Measurements from ENCODE around the gene KANK4. TPM values are rescaled to one million over a fixed set of nuclear protein-coding genes. Genes with fewer than 3 reads are reported as not detected.

KANK4 gene
- polyA plus RNA-seq, 2 of the 4 experiments (the other 2 are of a cell fraction), result 0.66 to 0.81 TPM

GRCh38 chr1:62271134-62271533 is 48.1 kb downstream of the KANK4 start:
- Histone ChIP-seq H3K4me1 (0 out of 3 replicates have a peak, but pooled peaks cover 7% of the 10 kb centered on the region), H3K27ac (no peak overlapping the region), H3K4me3 (no peak overlapping the region), H3K9me3 (no peaks in the 10 kb centered on the region), H3K4me2 (peak overlapping the region; percentile 37; the same call in 2 of the 3 replicates)
- ChIA-PET POLR2A (no interaction called here), CTCF (no interaction called here)
- no peak for TF ChIP-seq RAD21 (conservative IDR thresholded peaks at IDR 0.05 in 1 of 2, IDR thresholded peaks at IDR 0.05 in 1 of 2)
- TF ChIP-seq JUNB (IDR thresholded peaks at IDR 0.05), result no peak
- no peak for TF ChIP-seq ZSCAN20 (CRISPR knock-in tag; IDR thresholded peaks at IDR 0.05)
- TF ChIP-seq SREBF2 (IDR thresholded peaks at IDR 0.05), result no peak
- TF ChIP-seq RCOR1 (IDR thresholded peaks at IDR 0.05; ENCODE audit: low read depth, low read length), result no peak
- no peak for TF ChIP-seq ZNF302 (CRISPR knock-in tag; IDR thresholded peaks at IDR 0.05)
- no peak for TF ChIP-seq CHD4 (IDR thresholded peaks at IDR 0.05; ENCODE audit: borderline replicate concordance)
- TF ChIP-seq CEBPB (IDR thresholded peaks at IDR 0.05), result no peak
- TF ChIP-seq NR3C1 (IDR thresholded peaks at IDR 0.05), result no peak
- no peak for TF ChIP-seq SMC3 (IDR thresholded peaks at IDR 0.05)
- no peak for TF ChIP-seq NPAS2 (CRISPR knock-in tag; IDR thresholded peaks at IDR 0.05; ENCODE audit: borderline replicate concordance)
- TF ChIP-seq ATOH8 (CRISPR knock-in tag; IDR thresholded peaks at IDR 0.05; ENCODE audit: low read depth), result no peak
- TF ChIP-seq CBX8 (IDR thresholded peaks at IDR 0.05), result no peak
- no peak for TF ChIP-seq EHMT2 (IDR thresholded peaks at IDR 0.05; ENCODE audit: low read depth)
- no peak for TF ChIP-seq FOSB (CRISPR knock-in tag; IDR thresholded peaks at IDR 0.05)
- no peak for TF ChIP-seq PHF8 (IDR thresholded peaks at IDR 0.05; ENCODE audit: borderline replicate concordance, low read depth)
- FAIRE-seq, result no peak
- no peak for DNase-seq (ENCODE audit: low read depth in 1 of 2, low spot score in 1 of 2)
- no peak for ATAC-seq
- 56% methylated on average over 7 of the region's 7 CpGs for WGBS (ENCODE audit: missing lambda C conversion rate)

DNA sequence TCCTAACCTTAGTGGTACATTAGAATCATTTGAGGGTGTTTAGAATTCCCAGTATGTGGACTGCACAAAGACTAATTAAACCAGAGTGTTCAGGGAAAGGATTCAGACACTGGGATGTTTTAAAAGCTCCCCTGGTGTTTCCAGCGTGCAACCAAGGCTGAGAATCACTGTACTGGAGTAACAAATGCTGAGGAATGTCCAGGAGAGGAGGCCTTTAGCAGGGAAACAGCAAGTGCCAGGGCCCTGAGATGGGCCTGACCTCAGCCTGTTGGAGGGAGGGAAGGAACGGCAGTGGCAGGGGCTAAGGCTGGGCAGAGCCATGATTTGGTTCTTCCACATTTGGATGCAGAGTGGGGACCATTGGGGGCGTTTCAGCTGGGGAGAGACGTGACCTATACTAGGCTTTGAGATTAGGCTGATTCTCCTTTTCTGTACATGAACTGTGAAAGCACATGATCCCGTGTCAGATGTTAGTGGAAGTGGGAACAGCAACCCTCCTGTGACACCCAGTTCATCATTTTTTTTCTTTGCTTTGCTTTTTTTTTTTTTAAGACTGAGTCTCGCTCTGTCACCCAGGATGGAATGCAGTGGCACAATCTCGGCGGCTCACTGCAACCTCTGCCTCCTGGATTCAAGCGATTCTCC is 49.3 kb downstream of the KANK4 start:
- 85% methylated on average over 9 of the region's 9 CpGs for WGBS (ENCODE audit: missing lambda C conversion rate)
- POLR2A ChIA-PET, result no interaction called here

GRCh38 chr1:62269439-62269838 is 49.8 kb downstream of the KANK4 start:
- no peak overlapping the region for H3K4me3 ChIP-seq
- no peak for FAIRE-seq

More for the DNA sequence above, 49.3 kb downstream of the KANK4 start:
- Histone ChIP-seq H3K4me3 (no peak overlapping the region), H3K9me3 (no peaks in the 10 kb centered on the region), H3K4me1 (0 out of 3 replicates have a peak, but pooled peaks cover 7% of the 10 kb centered on the region), H3K27ac (no peak overlapping the region), H3K4me2 (no peak overlapping the region)
- no peak for DNase-seq (ENCODE audit: low read depth in 1 of 2, low spot score in 1 of 2)
- CTCF ChIA-PET, result interaction anchor here (0.6 kb wide), 1 partner anchor 45 kb away, joined by 4 read pairs; no protein-coding TSS in a partner anchor
- no peak for ATAC-seq
- TF ChIP-seq NPAS2 (CRISPR knock-in tag; IDR thresholded peaks at IDR 0.05; ENCODE audit: borderline replicate concordance) (no peak), CHD2 (IDR thresholded peaks at IDR 0.05; ENCODE audit: low read length, partially characterized antibody) (no peak), FOXS1 (CRISPR knock-in tag; IDR thresholded peaks at IDR 0.05) (no peak), HEYL (CRISPR knock-in tag; IDR thresholded peaks at IDR 0.05) (no peak), NR3C1 (IDR thresholded peaks at IDR 0.05) (no peak), CEBPB (IDR thresholded peaks at IDR 0.05) (no peak), MAX (IDR thresholded peaks at IDR 0.05) (no peak), TP53 (CRISPR knock-in tag; IDR thresholded peaks at IDR 0.05) (no peak), EHF (CRISPR knock-in tag; IDR thresholded peaks at IDR 0.05) (no peak)
- FAIRE-seq, result no peak

More at GRCh38 chr1:62269439-62269838, 49.8 kb downstream of the KANK4 start:
- ATAC-seq, result no peak
- POLR2A ChIA-PET, result no interaction called here
- CTCF ChIA-PET, result interaction anchor here (0.6 kb wide), 1 partner anchor 44 kb away, joined by 4 read pairs; no protein-coding TSS in a partner anchor
- Histone ChIP-seq H3K27ac (no peak overlapping the region), H3K4me1 (0 out of 3 replicates have a peak, but pooled peaks cover 7% of the 10 kb centered on the region), H3K4me2 (no peak overlapping the region), H3K9me3 (no peaks in the 10 kb centered on the region)
- DNase-seq (ENCODE audit: low read depth in 1 of 2, low spot score in 1 of 2), result no peak
- 85% methylated on average over 1 of the region's 1 CpG for WGBS (ENCODE audit: missing lambda C conversion rate)
- TF ChIP-seq JUNB (IDR thresholded peaks at IDR 0.05) (no peak), RFX5 (IDR thresholded peaks at IDR 0.05) (no peak), GATA3 (IDR thresholded peaks at IDR 0.05; ENCODE audit: borderline replicate concordance) (no peak), EHMT2 (IDR thresholded peaks at IDR 0.05; ENCODE audit: low read depth) (no peak)

All from A549 (cell line).